ENCODE results near the gene ZNF18. TPM values are rescaled to one million over a fixed set of nuclear protein-coding genes. Genes with fewer than 3 reads are reported as not detected.
A peak's percentile ranks its signal among the peaks of the same experiment; 100 is the strongest.

The ZNF18 gene
- 5.7 and 11.3 TPM in 2 replicates for total RNA-seq (2014; rRNA removed; shearing (Covaris generic))
- 7.3 and 7.9 TPM in 2 replicates for polyA plus RNA-seq (2016; fragmentation: Nextera tagmentation; extraction: Ambion mirVana)

- H3K4me3 ChIP-seq: peak within 1 kb of the TSS; percentile 97
- H3K4me2 ChIP-seq (ENCODE audit: unreplicated experiment): peak within 1 kb of the TSS; percentile 97
- H3K4me1 ChIP-seq (ENCODE audit: insufficient read depth): peaks cover 6% of the 10 kb centered on the region
- no peak for TF ChIP-seq EZH2 (IDR thresholded peaks at IDR 0.05; ENCODE audit: insufficient read depth, poor library complexity, severe bottlenecking)
- no peak for TF ChIP-seq EZH2phosphoT487 (IDR thresholded peaks at IDR 0.05; ENCODE audit: insufficient read depth, low read depth)
- H3F3A ChIP-seq (ENCODE audit: insufficient read depth): no peaks in the 10 kb centered on the region
- H2AFZ ChIP-seq: peak within 1 kb of the TSS; percentile 99
- WGBS, 2 experiments (ENCODE audit: low coverage in 1 of 2, low lambda C conversion rate in 2 of 2, missing lambda C conversion rate in 2 of 2): 1% methylated on average over 52 to 70 of the region's 74 CpGs
- DNase-seq: peak; percentile 99
- in situ Hi-C loops (cut with MboI): no loop called here
- H4K20me1 ChIP-seq (ENCODE audit: insufficient read depth): no peaks in the 10 kb centered on the region
- peaks cover 18% of the 10 kb centered on the region; the same call in 1 of the 2 replicates for H3K79me2 ChIP-seq (ENCODE audit: insufficient read depth)
- no peaks in the 10 kb centered on the region for H3K27me3 ChIP-seq (replicated peaks; ENCODE audit: insufficient read depth)
- no peaks in the 10 kb centered on the region for H3K9me3 ChIP-seq (ENCODE audit: low read depth)
- H3K9me2 ChIP-seq (ENCODE audit: insufficient read depth): no peaks in the 10 kb centered on the region
- H3K27ac ChIP-seq: peak within 1 kb of the TSS; percentile 89
- no peaks in the 10 kb centered on the region for H3K36me3 ChIP-seq (ENCODE audit: low read depth)
- H3K9ac ChIP-seq: peak within 1 kb of the TSS; percentile 97
Observed at GRCh38 chr17:11997147-11997971, at the start of gene ZNF18. TSS of gene ZNF18 (minus strand) at chr17:11997475. CDS start at chr17:11992829, 4,646 bp downstream.

GRCh38 chr17:12046786-12047185 lies 49.5 kb upstream of the ZNF18 start:
- WGBS, 2 experiments (ENCODE audit: low coverage in 1 of 2, low lambda C conversion rate in 2 of 2, missing lambda C conversion rate in 2 of 2): 54 to 60% methylated on average over 2 of the region's 2 CpGs

GRCh38 chr17:12043702-12044101 lies 46.4 kb upstream of the ZNF18 start:
- H3K4me3 ChIP-seq: no peak overlapping the region
- 96 to 99% methylated on average over 6 of the region's 6 CpGs for WGBS, 2 experiments (ENCODE audit: low coverage in 1 of 2, low lambda C conversion rate in 2 of 2, missing lambda C conversion rate in 2 of 2)
- peaks cover 34% of the 10 kb centered on the region for H3K4me1 ChIP-seq (ENCODE audit: insufficient read depth)
- no peaks in the 10 kb centered on the region for H3K36me3 ChIP-seq (ENCODE audit: low read depth)
- TF ChIP-seq EZH2 (IDR thresholded peaks at IDR 0.05; ENCODE audit: insufficient read depth, poor library complexity, severe bottlenecking) (no peak), EZH2phosphoT487 (IDR thresholded peaks at IDR 0.05; ENCODE audit: insufficient read depth, low read depth) (no peak)
- no peak overlapping the region for H3K9ac ChIP-seq
- peaks cover 93% of the 10 kb centered on the region for H3K79me2 ChIP-seq (ENCODE audit: insufficient read depth)
- peaks cover 25% of the 10 kb centered on the region for H3F3A ChIP-seq (ENCODE audit: insufficient read depth)
- no peaks in the 10 kb centered on the region for H3K27me3 ChIP-seq (replicated peaks; ENCODE audit: insufficient read depth)
- H3K9me3 ChIP-seq (ENCODE audit: low read depth): no peaks in the 10 kb centered on the region
- H3K27ac ChIP-seq: no peak overlapping the region
- H3K9me2 ChIP-seq (ENCODE audit: insufficient read depth): no peaks in the 10 kb centered on the region
- H3K4me2 ChIP-seq (ENCODE audit: unreplicated experiment): no peak overlapping the region
- no peak for DNase-seq
- peaks cover 55% of the 10 kb centered on the region for H4K20me1 ChIP-seq (ENCODE audit: insufficient read depth)
- in situ Hi-C loops (cut with MboI): no loop called here
- no peak overlapping the region for H2AFZ ChIP-seq

More at GRCh38 chr17:12046786-12047185, 49.5 kb upstream of the ZNF18 start:
- H4K20me1 ChIP-seq (ENCODE audit: insufficient read depth): peaks cover 40% of the 10 kb centered on the region; the same call in 1 of the 2 replicates
- H3K9me3 ChIP-seq (ENCODE audit: low read depth): no peaks in the 10 kb centered on the region
- TF ChIP-seq EZH2phosphoT487 (IDR thresholded peaks at IDR 0.05; ENCODE audit: insufficient read depth, low read depth) (no peak), EZH2 (IDR thresholded peaks at IDR 0.05; ENCODE audit: insufficient read depth, poor library complexity, severe bottlenecking) (no peak)
- H3K9me2 ChIP-seq (ENCODE audit: insufficient read depth): no peaks in the 10 kb centered on the region
- peak overlapping the region; percentile 35 for H3K4me2 ChIP-seq (ENCODE audit: unreplicated experiment)
- H3K36me3 ChIP-seq (ENCODE audit: low read depth): no peaks in the 10 kb centered on the region
- peaks cover 98% of the 10 kb centered on the region for H3K79me2 ChIP-seq (ENCODE audit: insufficient read depth)
- peaks cover 17% of the 10 kb centered on the region for H3K4me1 ChIP-seq (ENCODE audit: insufficient read depth)
- H3K27ac ChIP-seq: no peak overlapping the region
- H2AFZ ChIP-seq: no peak overlapping the region
- in situ Hi-C loops (cut with MboI): no loop called here
- H3K27me3 ChIP-seq (replicated peaks; ENCODE audit: insufficient read depth): no peaks in the 10 kb centered on the region
- H3K4me3 ChIP-seq: no peak overlapping the region
- peaks cover 1% of the 10 kb centered on the region for H3F3A ChIP-seq (ENCODE audit: insufficient read depth)
- no peak for DNase-seq
- no peak overlapping the region for H3K9ac ChIP-seq

- Histone ChIP-seq H3K36me3 (ENCODE audit: low read depth) (no peaks in the 10 kb centered on the region), H3K27me3 (replicated peaks; ENCODE audit: insufficient read depth) (no peaks in the 10 kb centered on the region), H3K4me2 (ENCODE audit: unreplicated experiment) (peak overlapping the region; percentile 79), H3F3A (ENCODE audit: insufficient read depth) (peaks cover 25% of the 10 kb centered on the region), H2AFZ (no peak overlapping the region), H3K4me1 (ENCODE audit: insufficient read depth) (peaks cover 23% of the 10 kb centered on the region), H4K20me1 (ENCODE audit: insufficient read depth) (peaks cover 43% of the 10 kb centered on the region), H3K9me3 (ENCODE audit: low read depth) (no peaks in the 10 kb centered on the region), H3K9ac (peak overlapping the region; percentile 23; the same call in 1 of the 2 replicates), H3K4me3 (peak overlapping the region; percentile 41), H3K27ac (peak overlapping the region; percentile 39), H3K79me2 (ENCODE audit: insufficient read depth) (peaks cover 93% of the 10 kb centered on the region), H3K9me2 (ENCODE audit: insufficient read depth) (no peaks in the 10 kb centered on the region)
- in situ Hi-C loops (cut with MboI): no loop called here
- DNase-seq: peak; percentile 91
- 0 to 2% methylated on average over 3 of the region's 3 CpGs for WGBS, 2 experiments (ENCODE audit: low coverage in 1 of 2, low lambda C conversion rate in 2 of 2, missing lambda C conversion rate in 2 of 2)
- no peak for TF ChIP-seq EZH2phosphoT487 (IDR thresholded peaks at IDR 0.05; ENCODE audit: insufficient read depth, low read depth)
- TF ChIP-seq EZH2 (IDR thresholded peaks at IDR 0.05; ENCODE audit: insufficient read depth, poor library complexity, severe bottlenecking): no peak
Observed at GRCh38 chr17:12041312-12041711, 44.0 kb upstream of the ZNF18 start.
